Mesenchymal stem cell (in vitro differentiated cells and primary cell): ENCODE measurements around the gene CHIC2.

Experiments used
- DNase-seq: peaks from one replicate; pipeline ENCODE4 v3.0.0-alpha.2; 2013
- H2AFZ ChIP-seq: one replicate; pipeline ENCODE4 v1.6.1; 2013; ENCODE audit warnings: low read depth, mild to moderate bottlenecking, control low read depth, inconsistent platforms, low read length, moderate library complexity
- H2AK5ac ChIP-seq: 2 replicates; pipeline ENCODE4 v1.6.1; 2013; ENCODE audit warnings: low read length, moderate library complexity, mild to moderate bottlenecking, inconsistent platforms; ENCODE audit not compliant: severe bottlenecking
- H2BK120ac ChIP-seq: one replicate; pipeline ENCODE4 v1.6.1; 2013; ENCODE audit warnings: low read depth, mild to moderate bottlenecking, inconsistent platforms, low read length, moderate library complexity
- H2BK12ac ChIP-seq, 2 experiments: one replicate each; pipeline ENCODE4 v1.6.1; 2013; ENCODE audit warnings: inconsistent platforms in 2 of 2, low read length in 2 of 2, mild to moderate bottlenecking in 2 of 2, moderate library complexity in 2 of 2, control low read depth in 1 of 2
- H2BK15ac ChIP-seq: one replicate; pipeline ENCODE4 v1.6.1; 2013; ENCODE audit warnings: mild to moderate bottlenecking, low read depth, inconsistent platforms; ENCODE audit not compliant: poor library complexity, severe bottlenecking
- H2BK5ac ChIP-seq: 2 replicates; pipeline ENCODE4 v1.6.1; 2013; ENCODE audit warnings: low read depth, mild to moderate bottlenecking, low read length, control low read depth, inconsistent platforms; ENCODE audit not compliant: poor library complexity, severe bottlenecking
- H3K14ac ChIP-seq, 2 experiments: one replicate each; pipeline ENCODE4 v1.6.1; 2013; ENCODE audit warnings: inconsistent platforms in 2 of 2, low read length in 2 of 2, control low read depth in 1 of 2, mild to moderate bottlenecking in 1 of 2, moderate library complexity in 1 of 2
- H3K18ac ChIP-seq, 2 experiments: one replicate each; pipeline ENCODE4 v1.6.1; 2013; ENCODE audit warnings: inconsistent platforms in 2 of 2, low read length in 2 of 2, control low read depth in 1 of 2, low read depth in 1 of 2, mild to moderate bottlenecking in 1 of 2
- H3K23ac ChIP-seq, 2 experiments: one replicate each; pipeline ENCODE4 v1.6.1; 2013; ENCODE audit warnings: inconsistent platforms in 2 of 2, low read length in 2 of 2, mild to moderate bottlenecking in 2 of 2, moderate library complexity in 2 of 2, control low read depth in 1 of 2
- H3K27ac ChIP-seq: 2 replicates; pipeline ENCODE4 v1.5.1; 2013; ENCODE audit warnings: mild to moderate bottlenecking, moderate library complexity, low read length, control low read depth, inconsistent platforms; ENCODE audit not compliant: poor library complexity, severe bottlenecking
- H3K27me3 ChIP-seq, 2 experiments: 2 replicates each; pipeline versions ENCODE4 v1.6.1 to v1.7.0; 2013; ENCODE audit warnings: low read length in 2 of 2, mild to moderate bottlenecking in 2 of 2, moderate library complexity in 2 of 2, control low read depth in 1 of 2, inconsistent platforms in 1 of 2; ENCODE audit not compliant: control insufficient read depth in 1 of 2, insufficient read depth in 1 of 2
- H3K36me3 ChIP-seq, 2 experiments: 2 replicates each; pipeline versions ENCODE4 v1.6.1 to v1.7.0; 2013; ENCODE audit warnings: low read length in 2 of 2, control low read depth in 1 of 2, inconsistent platforms in 1 of 2, low read depth in 1 of 2, mild to moderate bottlenecking in 1 of 2; ENCODE audit not compliant: insufficient read depth in 2 of 2, control insufficient read depth in 1 of 2
- H3K4ac ChIP-seq, 2 experiments: one replicate each; pipeline ENCODE4 v1.6.1; 2013; ENCODE audit warnings: inconsistent platforms in 2 of 2, low read length in 2 of 2, mild to moderate bottlenecking in 2 of 2, moderate library complexity in 2 of 2, control low read depth in 1 of 2, low read depth in 1 of 2
- H3K4me1 ChIP-seq: 2 replicates; pipeline ENCODE4 v1.6.1; 2013; ENCODE audit warnings: low read depth, low read length, control low read depth; ENCODE audit not compliant: control insufficient read depth, insufficient read depth
- H3K4me2 ChIP-seq: 2 replicates; pipeline ENCODE4 v1.6.1; 2013; ENCODE audit warnings: low read length, mild to moderate bottlenecking, inconsistent platforms; ENCODE audit not compliant: poor library complexity, severe bottlenecking
- H3K4me3 ChIP-seq, 2 experiments: 2 replicates each; pipeline versions ENCODE4 v1.5.1 to v1.7.0; 2013; ENCODE audit warnings: low read length in 2 of 2, mild to moderate bottlenecking in 2 of 2, control low read depth in 1 of 2, low read depth in 1 of 2; ENCODE audit not compliant: insufficient read depth in 1 of 2
- H3K79me1 ChIP-seq: replicated peaks from 2 replicates; pipeline ENCODE4 v1.6.1; 2013; ENCODE audit warnings: mild to moderate bottlenecking, control low read depth, low read length, inconsistent platforms; ENCODE audit not compliant: poor library complexity, severe bottlenecking
- H3K9ac ChIP-seq: 2 replicates; pipeline ENCODE4 v1.7.0; 2013; ENCODE audit warnings: mild to moderate bottlenecking, low read length, moderate library complexity
- H3K9me3 ChIP-seq: 2 replicates; pipeline ENCODE4 v1.7.0; 2013; ENCODE audit warnings: mild to moderate bottlenecking, low read length; ENCODE audit not compliant: control insufficient read depth
- H4K8ac ChIP-seq: one replicate; pipeline ENCODE4 v1.6.1; 2013; ENCODE audit warnings: inconsistent platforms, mild to moderate bottlenecking, low read length, moderate library complexity
- H4K91ac ChIP-seq: one replicate; pipeline ENCODE4 v1.6.1; 2013; ENCODE audit warnings: mild to moderate bottlenecking, low read length, inconsistent platforms
- WGBS: methylation state at CpG from one replicate; pipeline ENCODE4 v1.1.7; 2013; ENCODE audit warnings: mixed read lengths; 5-methylcytosine and 5-hydroxymethylcytosine counted together

The CHIC2 gene

GRCh38 chr4:54036184-54036583 lies 28.2 kb downstream of the CHIC2 start:
- Histone ChIP-seq H3K18ac (no peak overlapping the region), H3K14ac (no peak overlapping the region), H2BK120ac (no peak overlapping the region), H3K4me3 (no peak overlapping the region), H2BK5ac (no peak overlapping the region), H3K27me3 (no peaks in the 10 kb centered on the region), H3K23ac (no peak overlapping the region), H3K4me1 (peaks cover 4% of the 10 kb centered on the region), H4K91ac (no peak overlapping the region), H3K36me3 (peaks cover 4 to 78% of the 10 kb centered on the region in 2 experiments), H2AFZ (no peak overlapping the region), H3K27ac (no peak overlapping the region), H2BK15ac (no peak overlapping the region), H3K4me2 (no peak overlapping the region), H3K79me1 (peaks cover 4% of the 10 kb centered on the region), H4K8ac (no peak overlapping the region), H2AK5ac (no peak overlapping the region), H3K9me3 (no peaks in the 10 kb centered on the region), H2BK12ac (no peak overlapping the region), H3K4ac (no peak overlapping the region), H3K9ac (no peak overlapping the region)
- 82% methylated on average over 3 of the region's 4 CpGs for WGBS
- no peak for DNase-seq

DNA sequence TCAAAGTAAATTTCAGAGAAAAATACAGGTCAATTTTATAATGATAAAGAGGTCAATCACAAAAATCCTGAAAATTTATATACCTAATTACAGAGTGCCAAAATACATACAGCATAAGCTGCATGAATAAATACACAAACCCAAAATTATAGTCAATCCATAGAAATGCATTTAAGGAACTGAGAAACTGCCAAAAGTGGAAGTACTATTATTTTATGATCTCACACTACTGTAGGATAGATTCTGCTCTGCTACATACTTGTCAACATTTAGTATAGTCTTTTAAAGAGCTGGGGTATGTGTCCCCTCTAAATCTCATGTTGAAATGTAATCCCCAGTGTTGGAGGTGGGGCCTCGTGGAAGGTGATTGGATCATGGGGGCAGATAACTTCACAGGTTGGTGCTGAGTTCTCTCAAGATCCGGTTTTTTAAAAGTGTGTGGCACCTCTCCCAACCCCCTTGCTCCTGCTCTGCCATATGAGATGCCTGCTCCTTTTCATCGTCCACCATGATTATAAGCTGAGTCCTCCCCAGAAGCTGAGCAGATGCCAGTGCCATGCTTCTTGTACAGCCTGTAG lies 31.8 kb downstream of the CHIC2 start:
- no peak overlapping the region for H2BK12ac ChIP-seq
- WGBS = 59% methylated on average over 3 of the region's 3 CpGs
- no peak overlapping the region for H4K8ac ChIP-seq
- no peak for DNase-seq
- H2AFZ ChIP-seq = no peak overlapping the region
- H3K14ac ChIP-seq = no peak overlapping the region
- H3K18ac ChIP-seq = no peak overlapping the region
- H3K36me3 ChIP-seq = peaks cover 7 to 55% of the 10 kb centered on the region in 2 experiments
- no peak overlapping the region for H3K27ac ChIP-seq
- H3K4ac ChIP-seq = no peak overlapping the region
- H3K27me3 ChIP-seq = no peaks in the 10 kb centered on the region
- H3K9me3 ChIP-seq = no peaks in the 10 kb centered on the region
- no peak overlapping the region for H3K4me3 ChIP-seq
- no peak overlapping the region for H3K23ac ChIP-seq
- peaks cover 6% of the 10 kb centered on the region for H3K79me1 ChIP-seq
- no peak overlapping the region for H2BK15ac ChIP-seq
- H3K9ac ChIP-seq = peak overlapping the region; percentile 42
- no peak overlapping the region for H3K4me2 ChIP-seq
- H2BK5ac ChIP-seq = no peak overlapping the region
- no peak overlapping the region for H2BK120ac ChIP-seq
- no peak overlapping the region for H2AK5ac ChIP-seq
- H4K91ac ChIP-seq = no peak overlapping the region
- peaks cover 6% of the 10 kb centered on the region for H3K4me1 ChIP-seq

DNA sequence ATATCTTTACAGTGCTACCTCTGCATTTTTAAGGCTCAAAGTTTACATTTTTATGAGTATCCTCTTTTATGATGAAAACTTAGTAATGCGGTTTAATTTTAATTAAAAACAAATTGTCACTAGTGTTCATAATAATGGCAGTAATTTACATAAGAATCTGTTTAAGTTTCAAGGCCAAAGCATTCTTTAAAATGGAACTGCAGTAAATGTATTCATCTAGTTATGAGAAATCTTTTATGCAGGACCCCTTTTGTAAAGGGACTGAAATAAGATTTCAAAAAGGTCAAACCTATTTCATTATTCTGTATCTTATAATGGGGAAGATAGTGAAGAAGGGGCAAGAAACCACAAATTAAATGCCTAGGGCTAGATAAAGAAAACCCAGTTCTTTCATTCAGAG lies 37.1 kb downstream of the CHIC2 start:
- no peak overlapping the region for H2BK5ac ChIP-seq
- H2AFZ ChIP-seq = no peak overlapping the region
- peaks cover 3% of the 10 kb centered on the region for H3K4me1 ChIP-seq
- no peak overlapping the region for H2BK12ac ChIP-seq
- H4K8ac ChIP-seq = no peak overlapping the region
- H3K36me3 ChIP-seq = peaks cover 6 to 8% of the 10 kb centered on the region in 2 experiments
- H3K9me3 ChIP-seq = no peaks in the 10 kb centered on the region
- H2BK15ac ChIP-seq = no peak overlapping the region
- H3K4me2 ChIP-seq = no peak overlapping the region
- no peaks in the 10 kb centered on the region for H3K27me3 ChIP-seq
- H3K27ac ChIP-seq = no peak overlapping the region
- H4K91ac ChIP-seq = no peak overlapping the region
- H3K23ac ChIP-seq = no peak overlapping the region
- H3K9ac ChIP-seq = no peak overlapping the region
- no peak overlapping the region for H3K18ac ChIP-seq
- WGBS = no CpG with 5 or more reads among the region's 1 CpG
- DNase-seq = no peak
- H3K4me3 ChIP-seq = no peak overlapping the region
- no peak overlapping the region for H2BK120ac ChIP-seq
- H3K4ac ChIP-seq = no peak overlapping the region
- H3K79me1 ChIP-seq = peaks cover 14% of the 10 kb centered on the region
- H3K14ac ChIP-seq = no peak overlapping the region
- H2AK5ac ChIP-seq = no peak overlapping the region

DNA sequence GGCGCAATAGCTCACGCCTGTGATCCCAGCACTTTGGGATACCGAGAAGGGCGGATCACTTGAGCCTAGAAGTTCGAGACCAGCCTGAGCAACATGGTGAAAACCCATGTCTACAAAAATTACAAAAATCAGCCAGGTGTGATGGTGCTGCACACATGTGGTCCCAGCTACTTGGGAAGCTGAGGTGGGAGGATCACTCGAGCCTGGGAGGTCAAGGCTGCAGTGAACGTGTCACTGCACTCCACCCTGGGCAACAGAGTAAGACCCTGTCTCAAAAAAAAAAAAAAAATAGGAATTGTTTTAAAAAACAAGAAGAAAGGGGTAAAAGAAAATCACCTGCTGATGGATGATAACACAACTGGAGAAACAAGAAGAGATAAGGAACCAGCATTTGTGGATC lies 38.8 kb downstream of the CHIC2 start:
- Histone ChIP-seq H3K9ac (no peak overlapping the region), H3K4ac (no peak overlapping the region), H3K4me3 (no peak overlapping the region), H3K27ac (no peak overlapping the region), H3K14ac (no peak overlapping the region), H3K18ac (no peak overlapping the region), H3K23ac (no peak overlapping the region), H3K4me2 (no peak overlapping the region), H3K36me3 (peaks cover 6 to 8% of the 10 kb centered on the region in 2 experiments), H3K27me3 (no peaks in the 10 kb centered on the region), H2BK120ac (no peak overlapping the region), H3K79me1 (peaks cover 20% of the 10 kb centered on the region), H2BK15ac (no peak overlapping the region), H2AFZ (no peak overlapping the region), H4K8ac (no peak overlapping the region), H2BK5ac (no peak overlapping the region), H4K91ac (no peak overlapping the region), H2AK5ac (no peak overlapping the region), H3K9me3 (no peaks in the 10 kb centered on the region), H3K4me1 (peaks cover 1% of the 10 kb centered on the region), H2BK12ac (no peak overlapping the region)
- no peak for DNase-seq
- WGBS = 92% methylated on average over 7 of the region's 7 CpGs
